Upper lobe of right lung (tissue), 1 donor: ENCODE results near the gene IFNL2. TPM values are rescaled to one million over a fixed set of nuclear protein-coding genes. Genes with fewer than 3 reads are reported as not detected.
"Not testable (repeated sequence)": the region's sequence is repeated elsewhere in the genome, so short reads cannot be mapped to it uniquely, and the experiment has no call there.

Source experiments
- ATAC-seq: fragments of 200-7000 bp; cut with Tn5 transposase; one replicate; pipeline ENCODE4 v1.9.1; 2020; ENCODE audit warnings: mild to moderate bottlenecking, moderate library complexity
- DNase-seq: peaks from one replicate; pipeline ENCODE4 v3.0.0-alpha.2; 2020
- H3K27ac ChIP-seq: fragments of 200-600 bp; one replicate; pipeline ENCODE4 v1.8.0; 2022
- H3K27me3 ChIP-seq: fragments of 200-600 bp; one replicate; pipeline ENCODE4 v1.8.0; 2022; ENCODE audit warnings: mild to moderate bottlenecking
- H3K36me3 ChIP-seq: fragments of 200-600 bp; one replicate; pipeline ENCODE4 v1.8.0; 2022
- H3K4me1 ChIP-seq: fragments of 200-600 bp; one replicate; pipeline ENCODE4 v1.8.0; 2022
- H3K4me3 ChIP-seq: fragments of 200-600 bp; one replicate; pipeline ENCODE4 v1.8.0; 2022; ENCODE audit warnings: mild to moderate bottlenecking
- H3K9me3 ChIP-seq: fragments of 200-600 bp; one replicate; pipeline ENCODE4 v1.8.0; 2022
- CTCF ChIP-seq: fragments of 200-600 bp; IDR thresholded peaks from one replicate; pipeline ENCODE4 v1.8.0; 2022; ENCODE audit warnings: antibody characterized with exemption
- intact Hi-C: fragments of 100-400 bp; cut with DNase I; formaldehyde crosslinking; loops from one replicate; pipeline ENCODE4 v1.11.0; 2022
- total RNA-seq: library from RNA; stranded (reverse); fragmentation: NEBNext Ultra II Directional; extraction: Animal tissue kit (Norgen Biotek cat#: 25700); gene quantifications from one replicate; pipeline ENCODE4 v1.2.1, GENCODE V29; 2021
- donor health status: DM: no; HTN: yes; CAD: no; lungs with severe emphysema.

IFNL2 gene
- total RNA-seq, 1 donor from 2014 or later, result not detected

GRCh38 chr19:39270036-39270871 is 2.1 kb downstream of the IFNL2 start:
- Histone ChIP-seq H3K27ac (no peak overlapping the region), H3K9me3 (no peaks in the 10 kb centered on the region), H3K27me3 (peaks cover 8% of the 10 kb centered on the region), H3K4me1 (no peaks in the 10 kb centered on the region), H3K4me3 (no peak overlapping the region), H3K36me3 (no peaks in the 10 kb centered on the region)
- ATAC-seq (no peak), DNase-seq (peak; percentile 21)
- no peak for TF ChIP-seq CTCF
- intact Hi-C loops, result no loop called here

- ATAC-seq, H3K36me3 ChIP-seq, H3K27ac ChIP-seq, H3K4me3 ChIP-seq, H3K4me1 ChIP-seq, H3K27me3 ChIP-seq, intact Hi-C loops, H3K9me3 ChIP-seq: not testable (repeated sequence)
- peak; percentile 1 for DNase-seq
These were observed 5.7 kb downstream of the IFNL2 start for GRCh38 chr19:39273859-39274258.

GRCh38 chr19:39275578-39275977 is 7.4 kb downstream of the IFNL2 start:
- no peaks in the 10 kb centered on the region for H3K4me1 ChIP-seq
- no peaks in the 10 kb centered on the region for H3K9me3 ChIP-seq
- no peak overlapping the region for H3K4me3 ChIP-seq
- intact Hi-C loops, result no loop called here
- no peaks in the 10 kb centered on the region for H3K36me3 ChIP-seq
- ATAC-seq, result no peak
- DNase-seq, result no peak
- no peak overlapping the region for H3K27ac ChIP-seq
- no peaks in the 10 kb centered on the region for H3K27me3 ChIP-seq
- no peak for TF ChIP-seq CTCF

- no peak for TF ChIP-seq CTCF
- Histone ChIP-seq H3K36me3 (no peaks in the 10 kb centered on the region), H3K4me3 (no peak overlapping the region), H3K4me1 (no peaks in the 10 kb centered on the region), H3K9me3 (no peaks in the 10 kb centered on the region), H3K27ac (no peak overlapping the region), H3K27me3 (no peaks in the 10 kb centered on the region)
- DNase-seq (no peak), ATAC-seq (no peak)
- intact Hi-C loops, result no loop called here
These were observed 8.5 kb downstream of the IFNL2 start for GRCh38 chr19:39276740-39277139.

- no peaks in the 10 kb centered on the region for H3K27me3 ChIP-seq
- H3K36me3 ChIP-seq, result no peaks in the 10 kb centered on the region
- ATAC-seq, result peak; percentile 90
- no peaks in the 10 kb centered on the region for H3K4me1 ChIP-seq
- no peak for TF ChIP-seq CTCF
- peak overlapping the region; percentile 2 for H3K27ac ChIP-seq
- no peaks in the 10 kb centered on the region for H3K9me3 ChIP-seq
- intact Hi-C loops, result no loop called here
- H3K4me3 ChIP-seq, result no peak overlapping the region
- DNase-seq, result peak; percentile 43
These were observed 9.4 kb downstream of the IFNL2 start for GRCh38 chr19:39277598-39277997.

GRCh38 chr19:39282021-39282420 is 13.8 kb downstream of the IFNL2 start:
- TF ChIP-seq CTCF, result no peak
- H3K36me3 ChIP-seq, result no peaks in the 10 kb centered on the region
- H3K27ac ChIP-seq, result no peak overlapping the region
- no peaks in the 10 kb centered on the region for H3K9me3 ChIP-seq
- no peak for DNase-seq
- intact Hi-C loops, result no loop called here
- no peak overlapping the region for H3K4me3 ChIP-seq
- H3K4me1 ChIP-seq, result no peaks in the 10 kb centered on the region
- no peaks in the 10 kb centered on the region for H3K27me3 ChIP-seq
- no peak for ATAC-seq
